Activated naive CD4-positive, alpha-beta T cell treated with anti-CD3 and anti-CD28 coated beads, Interleukin-2, amount 10 ng/mL, durations not matched to agents 7 days and 5 days (primary cell): Measurements from ENCODE around the gene NEO1.
A peak's percentile ranks its signal among the peaks of the same experiment; 100 is the strongest.

ENCODE experiments used
- CTCF ChIA-PET: fragments of 350-600 bp; sonication (Branson Sonifier 250); formaldehyde crosslinking; loops from one replicate; lab custom pipeline; 2021; ENCODE audit warnings: antibody characterized with exemption; lab: Charles Lee
- DNase-seq: peaks from one replicate; pipeline ENCODE4 v3.0.0-alpha.2; 2020
- H3K27ac Mint-ChIP-seq: one replicate; pipeline ENCODE4 v1.8.0; 2021; ENCODE audit warnings: mild to moderate bottlenecking, moderate library complexity, mixed read lengths
- H3K27me3 Mint-ChIP-seq: one replicate; pipeline ENCODE4 v1.8.0; 2021; ENCODE audit warnings: mild to moderate bottlenecking, mixed read lengths
- H3K36me3 Mint-ChIP-seq: one replicate; pipeline ENCODE4 v1.8.0; 2021; ENCODE audit warnings: mixed read lengths
- H3K4me1 Mint-ChIP-seq: one replicate; pipeline ENCODE4 v1.8.0; 2021; ENCODE audit warnings: mixed read lengths
- H3K4me3 Mint-ChIP-seq: one replicate; pipeline ENCODE4 v1.8.0; 2021; ENCODE audit warnings: mild to moderate bottlenecking, moderate library complexity, mixed read lengths
- H3K9me3 Mint-ChIP-seq: one replicate; pipeline ENCODE4 v1.8.0; 2021; ENCODE audit warnings: mixed read lengths

NEO1 gene, protein sequence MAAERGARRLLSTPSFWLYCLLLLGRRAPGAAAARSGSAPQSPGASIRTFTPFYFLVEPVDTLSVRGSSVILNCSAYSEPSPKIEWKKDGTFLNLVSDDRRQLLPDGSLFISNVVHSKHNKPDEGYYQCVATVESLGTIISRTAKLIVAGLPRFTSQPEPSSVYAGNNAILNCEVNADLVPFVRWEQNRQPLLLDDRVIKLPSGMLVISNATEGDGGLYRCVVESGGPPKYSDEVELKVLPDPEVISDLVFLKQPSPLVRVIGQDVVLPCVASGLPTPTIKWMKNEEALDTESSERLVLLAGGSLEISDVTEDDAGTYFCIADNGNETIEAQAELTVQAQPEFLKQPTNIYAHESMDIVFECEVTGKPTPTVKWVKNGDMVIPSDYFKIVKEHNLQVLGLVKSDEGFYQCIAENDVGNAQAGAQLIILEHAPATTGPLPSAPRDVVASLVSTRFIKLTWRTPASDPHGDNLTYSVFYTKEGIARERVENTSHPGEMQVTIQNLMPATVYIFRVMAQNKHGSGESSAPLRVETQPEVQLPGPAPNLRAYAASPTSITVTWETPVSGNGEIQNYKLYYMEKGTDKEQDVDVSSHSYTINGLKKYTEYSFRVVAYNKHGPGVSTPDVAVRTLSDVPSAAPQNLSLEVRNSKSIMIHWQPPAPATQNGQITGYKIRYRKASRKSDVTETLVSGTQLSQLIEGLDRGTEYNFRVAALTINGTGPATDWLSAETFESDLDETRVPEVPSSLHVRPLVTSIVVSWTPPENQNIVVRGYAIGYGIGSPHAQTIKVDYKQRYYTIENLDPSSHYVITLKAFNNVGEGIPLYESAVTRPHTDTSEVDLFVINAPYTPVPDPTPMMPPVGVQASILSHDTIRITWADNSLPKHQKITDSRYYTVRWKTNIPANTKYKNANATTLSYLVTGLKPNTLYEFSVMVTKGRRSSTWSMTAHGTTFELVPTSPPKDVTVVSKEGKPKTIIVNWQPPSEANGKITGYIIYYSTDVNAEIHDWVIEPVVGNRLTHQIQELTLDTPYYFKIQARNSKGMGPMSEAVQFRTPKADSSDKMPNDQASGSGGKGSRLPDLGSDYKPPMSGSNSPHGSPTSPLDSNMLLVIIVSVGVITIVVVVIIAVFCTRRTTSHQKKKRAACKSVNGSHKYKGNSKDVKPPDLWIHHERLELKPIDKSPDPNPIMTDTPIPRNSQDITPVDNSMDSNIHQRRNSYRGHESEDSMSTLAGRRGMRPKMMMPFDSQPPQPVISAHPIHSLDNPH (N-terminal part only)

DNA sequence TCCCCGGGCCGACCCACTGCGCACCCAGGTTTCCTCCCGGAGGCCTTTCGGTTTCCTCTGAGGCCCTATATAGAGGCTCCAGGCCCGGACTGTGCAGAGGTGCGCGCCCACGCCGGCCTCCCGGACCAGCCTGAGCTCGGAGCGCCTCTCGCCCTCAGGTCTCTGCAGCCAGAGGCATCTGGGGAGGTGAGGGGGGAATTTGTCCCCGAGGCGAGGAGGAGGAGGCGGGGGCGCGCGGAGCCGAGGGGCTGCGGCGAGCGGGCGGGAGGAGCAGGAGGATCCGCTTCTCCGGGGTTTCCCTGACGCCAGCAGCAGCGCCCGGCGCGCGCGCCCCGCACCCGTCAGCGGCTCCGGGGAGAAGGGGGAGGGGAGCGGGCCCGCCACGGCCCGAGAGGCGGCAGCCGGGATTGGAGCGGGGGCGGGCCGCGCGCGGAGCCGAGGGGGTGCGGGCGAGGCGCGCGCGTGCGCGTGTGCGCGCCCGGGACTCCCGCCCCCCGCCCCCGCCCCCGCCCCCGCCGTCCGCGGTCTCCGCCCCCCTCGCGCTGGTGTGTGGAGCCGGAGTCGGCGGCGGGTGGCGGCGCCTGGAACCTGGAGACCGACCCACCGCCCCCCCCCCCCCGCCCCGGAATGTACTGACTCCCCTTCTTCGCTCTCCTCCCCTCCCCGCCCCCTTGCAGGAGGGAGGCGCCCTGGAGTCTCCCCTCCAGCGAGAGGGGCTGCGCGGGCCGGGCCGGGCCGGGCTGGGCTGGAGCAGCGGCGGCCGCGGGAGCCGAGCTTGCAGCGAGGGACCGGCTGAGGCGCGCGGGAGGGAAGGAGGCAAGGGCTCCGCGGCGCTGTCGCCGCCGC is at the start of gene NEO1:
NEO1 (plus strand) TSS at position 657 of the 846 bp plus-strand sequence. CDS start 213 bp downstream, outside the sequence.
- H3K36me3 Mint-ChIP-seq = no peaks in the 10 kb centered on the region
- no peak within 1 kb of the TSS for H3K27ac Mint-ChIP-seq
- H3K4me3 Mint-ChIP-seq = peak within 1 kb of the TSS; percentile 75
- peak; percentile 80 for DNase-seq
- no peaks in the 10 kb centered on the region for H3K9me3 Mint-ChIP-seq
- CTCF ChIA-PET = no interaction called here
- H3K27me3 Mint-ChIP-seq = peaks cover 40% of the 10 kb centered on the region
- peaks cover 9% of the 10 kb centered on the region for H3K4me1 Mint-ChIP-seq

DNA sequence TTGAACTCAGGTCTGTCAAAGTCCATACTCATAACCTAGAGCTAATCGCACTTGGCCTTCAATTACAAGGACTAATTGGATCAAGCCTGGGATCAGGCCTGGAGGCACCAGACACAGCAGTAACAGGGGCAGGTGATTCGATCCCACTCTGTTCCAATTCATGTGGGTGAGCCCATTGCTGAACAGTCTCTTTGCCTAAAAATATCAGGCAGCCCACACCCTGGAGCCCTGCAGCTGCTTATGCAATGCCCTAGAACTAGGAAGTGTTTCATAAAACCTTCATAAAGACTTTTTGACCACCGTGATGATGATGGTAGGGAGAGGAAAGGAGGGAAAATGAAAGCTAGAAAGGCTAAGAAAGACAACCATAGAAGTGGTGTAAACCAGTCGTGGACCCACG is 47.8 kb upstream of the NEO1 start:
- CTCF ChIA-PET = no interaction called here
- Mint-ChIP-seq H3K4me3 (no peak overlapping the region), H3K27me3 (peaks cover 27% of the 10 kb centered on the region), H3K36me3 (no peaks in the 10 kb centered on the region), H3K27ac (no peak overlapping the region), H3K4me1 (no peaks in the 10 kb centered on the region), H3K9me3 (no peaks in the 10 kb centered on the region)
- no peak for DNase-seq

DNA sequence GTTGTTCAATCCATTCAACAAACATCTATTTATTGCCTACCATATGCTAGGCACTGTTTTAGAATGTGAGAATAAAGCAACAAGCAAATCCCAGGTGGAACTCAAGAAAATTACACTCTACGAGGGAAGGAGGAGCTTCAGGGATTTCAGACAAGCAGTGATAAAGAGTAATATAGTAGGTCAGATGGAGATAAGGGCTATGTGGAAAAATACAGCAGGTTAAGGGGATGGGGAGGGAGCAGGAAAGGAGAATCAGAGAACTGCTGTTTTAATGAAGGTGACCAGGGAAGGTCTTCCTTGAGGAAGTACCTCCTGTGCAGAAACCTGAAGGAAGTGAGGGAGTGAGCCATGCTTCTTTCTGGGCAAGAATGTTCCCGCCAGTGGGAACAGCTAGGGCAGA is 47.2 kb upstream of the NEO1 start:
- H3K27ac Mint-ChIP-seq = no peak overlapping the region

DNA sequence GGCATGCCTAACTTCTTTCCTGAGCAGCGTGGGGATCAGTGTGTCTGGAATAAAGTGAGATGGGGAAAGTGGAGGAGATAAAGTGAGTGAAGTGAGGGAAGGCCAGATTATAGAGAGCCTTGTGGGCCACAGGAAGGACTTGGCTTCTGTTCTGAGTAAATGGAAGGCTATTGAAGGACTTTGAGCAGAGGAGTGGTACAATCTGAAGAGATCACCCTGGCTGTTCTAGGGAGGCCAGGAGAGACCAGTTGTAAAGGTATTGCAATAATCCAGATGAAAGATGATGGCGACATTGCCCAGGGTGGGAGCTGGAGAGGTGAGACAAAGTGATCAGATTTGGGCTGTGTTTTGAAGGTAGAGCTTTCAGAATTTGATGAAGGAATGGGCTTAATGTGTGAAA is 46.8 kb upstream of the NEO1 start:
- H3K36me3 Mint-ChIP-seq = no peaks in the 10 kb centered on the region
- CTCF ChIA-PET = no interaction called here
- no peak overlapping the region for H3K27ac Mint-ChIP-seq
- H3K4me1 Mint-ChIP-seq = no peaks in the 10 kb centered on the region
- H3K27me3 Mint-ChIP-seq = peaks cover 21% of the 10 kb centered on the region
- DNase-seq = no peak
- H3K4me3 Mint-ChIP-seq = no peak overlapping the region
- no peaks in the 10 kb centered on the region for H3K9me3 Mint-ChIP-seq

More for the DNA sequence above, 47.2 kb upstream of the NEO1 start:
- H3K9me3 Mint-ChIP-seq = no peaks in the 10 kb centered on the region
- no peaks in the 10 kb centered on the region for H3K36me3 Mint-ChIP-seq
- no peak for DNase-seq
- CTCF ChIA-PET = no interaction called here
- H3K4me3 Mint-ChIP-seq = no peak overlapping the region
- H3K27me3 Mint-ChIP-seq = peaks cover 23% of the 10 kb centered on the region
- H3K4me1 Mint-ChIP-seq = no peaks in the 10 kb centered on the region

DNA sequence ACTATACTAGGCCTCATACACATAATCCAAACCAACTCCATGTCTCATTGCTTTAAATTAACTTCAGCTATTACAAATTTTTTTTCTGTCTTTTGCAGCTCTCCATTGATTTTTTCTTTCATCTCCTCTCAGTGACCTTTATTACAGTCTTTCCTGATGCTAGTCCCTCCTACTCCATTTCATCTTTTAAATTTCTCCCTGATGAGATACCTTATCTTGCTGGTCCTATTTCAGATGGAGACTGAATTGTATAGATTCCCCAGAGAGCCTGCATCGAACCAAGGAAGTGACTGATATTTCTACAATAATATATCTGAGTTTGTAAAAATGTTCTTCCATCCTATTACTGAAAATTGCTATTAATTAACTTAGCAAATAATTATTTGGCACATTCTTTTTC is 45.7 kb upstream of the NEO1 start:
- CTCF ChIA-PET = no interaction called here
- H3K9me3 Mint-ChIP-seq = no peaks in the 10 kb centered on the region
- H3K4me1 Mint-ChIP-seq = no peaks in the 10 kb centered on the region
- no peak for DNase-seq
- H3K36me3 Mint-ChIP-seq = no peaks in the 10 kb centered on the region
- no peak overlapping the region for H3K27ac Mint-ChIP-seq
- H3K4me3 Mint-ChIP-seq = no peak overlapping the region
- peaks cover 28% of the 10 kb centered on the region for H3K27me3 Mint-ChIP-seq

DNA sequence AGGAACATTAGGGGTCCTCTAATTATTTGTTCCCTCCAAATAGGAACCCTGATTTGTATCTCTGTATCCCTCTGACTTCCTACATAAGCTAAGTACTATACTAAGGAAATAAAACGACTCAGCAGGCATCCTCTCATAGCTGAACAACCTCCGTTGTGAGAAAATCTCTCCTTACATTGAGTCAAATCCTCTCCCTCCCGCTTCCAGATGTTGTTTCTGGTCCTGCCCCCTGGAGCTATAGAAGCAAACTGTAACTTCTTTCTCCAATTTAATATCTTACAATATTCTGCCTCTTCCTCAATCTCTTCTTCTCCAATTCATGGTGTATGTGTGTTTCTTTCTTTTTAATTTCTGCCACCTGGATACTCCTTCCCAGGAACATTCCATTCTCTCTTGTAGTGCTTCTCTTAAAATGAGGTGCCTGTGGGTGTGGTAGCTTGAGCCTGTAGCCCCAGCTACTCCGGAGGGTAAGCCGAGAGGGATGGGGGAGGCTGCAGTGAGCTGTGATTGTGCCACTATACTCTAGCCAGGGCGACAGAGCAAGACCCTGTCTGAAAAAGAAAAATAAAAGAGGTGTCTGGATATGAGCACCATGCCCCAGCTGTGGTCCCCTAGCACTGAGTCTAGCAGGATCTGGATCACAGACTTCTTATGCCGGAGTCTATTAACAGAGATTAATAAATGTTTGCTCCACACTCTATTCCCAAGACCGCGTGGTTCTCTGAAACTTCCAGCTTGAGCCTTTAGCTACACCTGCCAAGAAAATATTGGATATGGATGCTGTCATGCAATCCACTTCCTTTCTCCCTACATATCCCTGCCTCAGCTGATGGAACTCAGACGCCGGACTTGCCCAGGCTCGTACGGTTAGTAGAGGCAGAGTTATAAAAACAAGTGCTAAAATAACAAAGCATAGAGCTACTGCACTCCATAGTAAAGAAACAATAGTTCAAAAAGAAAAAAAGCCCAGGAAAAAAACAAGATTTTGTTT is 42.9 kb upstream of the NEO1 start:
- CTCF ChIA-PET = interaction anchor here (1.2 kb wide), 1 partner anchor 24 kb away, joined by 3 read pairs; no protein-coding TSS in a partner anchor
- H3K4me3 Mint-ChIP-seq = no peak overlapping the region

DNA sequence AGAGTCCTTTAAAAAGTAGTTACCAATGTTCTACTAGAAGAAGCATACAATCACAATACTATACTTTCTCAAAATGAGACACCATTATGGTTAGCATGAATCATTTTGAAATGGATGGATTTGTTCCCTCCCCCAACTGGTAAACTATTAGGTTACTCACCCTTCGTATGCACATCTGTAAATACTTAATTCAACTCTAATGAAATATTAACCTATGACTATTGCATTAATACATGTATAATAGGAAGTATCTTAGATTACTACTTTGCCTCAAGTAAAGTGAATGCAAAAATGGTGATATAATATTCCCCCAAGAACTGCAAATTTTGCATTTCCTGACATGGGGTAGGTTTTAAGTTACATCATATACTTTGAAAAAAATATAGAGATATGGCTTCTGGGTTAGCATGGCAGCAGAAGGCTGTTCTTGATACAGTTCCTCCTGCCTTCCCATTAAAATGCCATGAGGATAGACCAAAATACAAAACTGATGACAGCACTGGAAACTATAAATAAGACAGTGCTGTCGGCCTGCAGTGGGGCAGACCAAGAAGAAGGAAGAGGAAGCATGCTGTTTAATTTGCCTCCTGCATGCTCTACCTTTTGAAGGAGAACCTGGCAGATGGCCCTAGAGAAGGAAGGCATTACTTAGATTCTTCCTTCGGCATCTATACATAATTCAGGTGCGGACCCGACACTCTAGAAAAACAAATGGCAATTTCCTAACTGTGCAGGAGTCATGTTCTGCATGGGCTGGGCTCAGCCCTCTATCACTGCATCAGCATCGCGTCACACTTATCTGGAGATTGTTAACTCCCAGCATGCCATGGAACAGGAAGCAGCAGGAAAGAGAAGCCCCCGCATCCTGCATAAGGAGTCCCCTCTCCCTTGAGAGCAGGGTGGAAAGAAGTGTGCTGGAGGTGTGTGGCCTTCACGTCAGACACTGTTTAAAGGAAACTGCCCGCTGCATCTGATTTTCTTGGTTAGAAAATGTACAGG is 41.8 kb upstream of the NEO1 start:
- no peak overlapping the region for H3K27ac Mint-ChIP-seq
- H3K36me3 Mint-ChIP-seq = no peaks in the 10 kb centered on the region
- no peak for DNase-seq
- no peak overlapping the region for H3K4me3 Mint-ChIP-seq
- CTCF ChIA-PET = no interaction called here
- H3K9me3 Mint-ChIP-seq = no peaks in the 10 kb centered on the region
- H3K27me3 Mint-ChIP-seq = peaks cover 24% of the 10 kb centered on the region
- H3K4me1 Mint-ChIP-seq = no peaks in the 10 kb centered on the region

More for the DNA sequence above, 42.9 kb upstream of the NEO1 start:
- no peaks in the 10 kb centered on the region for H3K9me3 Mint-ChIP-seq
- H3K36me3 Mint-ChIP-seq = no peaks in the 10 kb centered on the region
- H3K27me3 Mint-ChIP-seq = peaks cover 28% of the 10 kb centered on the region
- H3K4me1 Mint-ChIP-seq = no peaks in the 10 kb centered on the region
- DNase-seq = no peak
- H3K27ac Mint-ChIP-seq = no peak overlapping the region

DNA sequence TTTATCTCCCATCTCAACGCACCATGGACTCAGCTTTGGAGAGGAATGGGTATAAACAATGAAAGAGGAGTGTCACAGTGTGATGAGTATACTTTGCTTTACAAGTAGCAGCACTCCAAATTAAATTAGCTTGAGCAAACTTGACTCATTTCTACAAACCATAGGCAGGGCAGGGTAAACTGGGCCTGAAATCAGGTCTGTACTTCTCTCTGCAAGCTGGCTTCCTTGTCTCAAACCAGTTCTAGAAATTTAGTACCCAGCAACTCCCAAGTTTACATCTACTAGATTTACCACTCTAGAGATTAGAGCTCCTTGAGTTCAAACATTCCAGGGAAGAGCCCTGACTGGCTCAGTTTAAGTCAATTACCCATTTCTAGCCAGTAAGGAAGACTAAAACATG is 37.4 kb upstream of the NEO1 start:
- Mint-ChIP-seq H3K27me3 (peaks cover 14% of the 10 kb centered on the region), H3K9me3 (no peaks in the 10 kb centered on the region), H3K4me1 (no peaks in the 10 kb centered on the region), H3K36me3 (no peaks in the 10 kb centered on the region), H3K27ac (no peak overlapping the region), H3K4me3 (no peak overlapping the region)
- CTCF ChIA-PET = no interaction called here
- no peak for DNase-seq

DNA sequence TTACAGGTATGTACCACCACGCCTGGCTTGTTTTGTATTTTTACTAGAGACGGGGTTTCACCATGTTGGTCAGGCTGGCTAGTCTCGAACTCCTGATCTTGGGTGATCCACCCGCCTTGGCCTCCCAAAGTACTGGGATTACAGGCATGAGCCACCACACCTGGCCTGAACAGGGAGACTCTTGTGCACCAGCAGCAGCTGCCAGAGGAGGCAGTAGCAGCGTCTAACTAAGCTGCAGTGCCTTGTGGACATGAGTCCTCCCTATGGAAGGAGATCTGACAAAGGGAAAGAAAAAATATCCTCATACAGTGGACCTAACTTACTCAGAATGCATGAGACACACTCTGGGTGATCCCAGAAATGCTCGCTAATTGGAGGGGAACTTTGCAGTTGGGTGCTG is 36.8 kb upstream of the NEO1 start:
- Mint-ChIP-seq H3K9me3 (no peaks in the 10 kb centered on the region), H3K36me3 (no peaks in the 10 kb centered on the region), H3K27ac (no peak overlapping the region), H3K4me3 (no peak overlapping the region), H3K27me3 (peaks cover 17% of the 10 kb centered on the region), H3K4me1 (no peaks in the 10 kb centered on the region)
- CTCF ChIA-PET = no interaction called here
- DNase-seq = no peak

DNA sequence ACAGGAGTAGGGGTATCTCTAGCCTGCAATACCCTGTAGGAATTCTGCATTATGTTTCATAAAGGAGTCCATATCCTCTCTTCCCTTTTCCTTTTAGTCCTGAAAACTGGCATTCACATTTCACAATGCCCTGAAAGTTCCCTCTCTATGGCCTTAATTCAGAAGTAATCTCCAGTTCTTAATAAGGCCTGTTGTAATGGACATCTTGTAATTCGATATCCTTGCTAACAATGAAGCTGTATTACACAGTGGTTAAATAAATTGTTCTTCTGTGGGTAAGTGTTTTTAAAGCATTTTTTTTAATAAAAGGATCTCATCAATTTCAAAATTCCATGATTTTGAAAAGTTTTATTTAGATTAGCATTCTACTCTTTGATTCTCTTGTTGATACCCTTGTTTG is 34.3 kb upstream of the NEO1 start:
- H3K27me3 Mint-ChIP-seq = peaks cover 34% of the 10 kb centered on the region
- H3K4me1 Mint-ChIP-seq = no peaks in the 10 kb centered on the region
- no peak overlapping the region for H3K27ac Mint-ChIP-seq
- no peaks in the 10 kb centered on the region for H3K36me3 Mint-ChIP-seq
- H3K4me3 Mint-ChIP-seq = no peak overlapping the region
- no peaks in the 10 kb centered on the region for H3K9me3 Mint-ChIP-seq
- CTCF ChIA-PET = no interaction called here
- DNase-seq = no peak

DNA sequence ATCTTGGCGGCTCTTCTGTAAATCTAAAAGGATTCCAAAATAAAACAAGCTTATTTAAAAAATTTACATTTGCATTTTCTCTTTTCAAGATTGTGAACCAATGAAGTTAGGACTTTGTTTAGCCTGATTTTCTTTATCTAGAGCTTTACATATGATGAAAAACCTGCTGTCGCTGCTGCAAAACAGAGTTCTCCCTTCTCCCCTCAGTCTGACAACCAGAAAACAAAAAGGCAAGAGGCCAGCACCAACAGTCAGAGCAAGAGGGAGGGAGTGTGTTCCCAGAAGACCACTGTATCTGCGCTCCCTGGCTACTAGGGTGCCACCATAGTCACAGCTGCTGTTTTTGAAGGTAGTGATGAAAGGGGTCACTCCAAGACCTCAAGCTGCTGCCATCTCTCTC is 33.1 kb upstream of the NEO1 start:
- H3K9me3 Mint-ChIP-seq = no peaks in the 10 kb centered on the region
- DNase-seq = no peak
- CTCF ChIA-PET = no interaction called here

More for the DNA sequence above, 33.1 kb upstream of the NEO1 start:
- Mint-ChIP-seq H3K36me3 (no peaks in the 10 kb centered on the region), H3K4me3 (no peak overlapping the region), H3K27me3 (peaks cover 43% of the 10 kb centered on the region), H3K27ac (no peak overlapping the region), H3K4me1 (no peaks in the 10 kb centered on the region)
